ENCODE results near the gene STK4.
"Not testable (repeated sequence)": the region's sequence is repeated elsewhere in the genome, so short reads cannot be mapped to it uniquely, and the experiment has no call there.

- TF ChIP-seq EZH2 (IDR thresholded peaks at IDR 0.05; ENCODE audit: borderline replicate concordance, low read depth, low read length, poor library complexity, severe bottlenecking); CTCF (conservative IDR thresholded peaks at IDR 0.05; ENCODE audit: low read depth, low read length): not testable (repeated sequence)
Observed at GRCh38 chr20:45023140-45023539, 56.8 kb downstream of the STK4 start.
